IPS DF 4.7 (cell line): ENCODE results near the gene ZNF835.
"Not testable (repeated sequence)": the region's sequence is repeated elsewhere in the genome, so short reads cannot be mapped to it uniquely, and the experiment has no call there.

Experiments
- DNase-seq: peaks from one replicate; pipeline ENCODE4 v3.0.0-alpha.2; 2013; ENCODE audit warnings: low spot score; ENCODE audit errors: extremely low read depth

ZNF835 gene

GRCh38 chr19:56671613-56671994 lies at the start of gene ZNF835:
ZNF835 (minus strand) TSS chr19:56671757; CDS start chr19:56665198, 6,559 bp downstream.
- peak; percentile 49 for DNase-seq

- no peak for DNase-seq
Observed at GRCh38 chr19:56720281-56720680, 48.7 kb upstream of the ZNF835 start.

DNA sequence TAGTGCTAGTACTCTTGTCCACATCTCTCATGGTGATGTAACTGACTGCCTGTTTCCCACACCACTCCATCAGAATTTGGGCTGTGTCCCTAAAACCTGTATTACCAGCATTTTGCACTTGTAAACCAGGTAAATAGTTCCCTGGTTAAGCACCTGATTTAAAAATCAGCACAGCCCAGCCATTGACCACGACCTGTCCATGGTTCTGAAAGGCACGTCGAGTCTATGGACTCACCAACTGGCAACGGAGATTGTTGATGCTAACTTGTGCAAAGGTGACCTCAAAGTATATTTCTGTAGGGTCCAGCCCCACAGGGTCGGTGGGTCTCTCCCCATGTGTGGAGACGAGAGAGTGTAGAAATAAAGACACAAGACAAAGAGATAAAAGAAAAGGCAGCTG lies 46.7 kb upstream of the ZNF835 start:
- no peak for DNase-seq

- DNase-seq, result no peak
Observed at GRCh38 chr19:56712611-56713276, 41.2 kb upstream of the ZNF835 start.

GRCh38 chr19:56710437-56710836 lies 38.9 kb upstream of the ZNF835 start:
- DNase-seq, result no peak

- no peak for DNase-seq
Observed at GRCh38 chr19:56707821-56708220, 36.3 kb upstream of the ZNF835 start.

DNA sequence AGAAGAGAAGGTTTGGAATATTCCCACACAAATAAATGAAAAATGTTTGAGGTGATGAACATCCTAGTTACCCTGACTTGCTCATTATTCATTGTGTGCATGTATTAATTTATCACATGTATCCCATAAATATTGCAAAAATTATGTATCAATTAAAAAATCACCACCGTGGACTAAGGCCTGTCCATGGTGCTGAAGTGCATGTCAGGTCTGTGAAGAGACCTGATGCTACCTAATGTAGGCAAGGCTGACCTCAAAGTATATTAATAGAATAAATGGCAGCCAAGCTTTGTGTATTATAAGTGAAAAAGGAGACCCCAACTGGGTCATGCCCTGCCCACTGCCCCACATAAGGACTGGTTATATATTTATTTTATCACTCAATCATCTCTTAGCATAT lies 34.4 kb upstream of the ZNF835 start:
- no peak for DNase-seq

GRCh38 chr19:56701895-56702294 lies 30.3 kb upstream of the ZNF835 start:
- no peak for DNase-seq

- no peak for DNase-seq
Observed at GRCh38 chr19:56699552-56699951, 28.0 kb upstream of the ZNF835 start.

GRCh38 chr19:56692206-56692895 lies 20.8 kb upstream of the ZNF835 start:
- DNase-seq, result no peak

GRCh38 chr19:56690670-56691069 lies 19.1 kb upstream of the ZNF835 start:
- no peak for DNase-seq

DNA sequence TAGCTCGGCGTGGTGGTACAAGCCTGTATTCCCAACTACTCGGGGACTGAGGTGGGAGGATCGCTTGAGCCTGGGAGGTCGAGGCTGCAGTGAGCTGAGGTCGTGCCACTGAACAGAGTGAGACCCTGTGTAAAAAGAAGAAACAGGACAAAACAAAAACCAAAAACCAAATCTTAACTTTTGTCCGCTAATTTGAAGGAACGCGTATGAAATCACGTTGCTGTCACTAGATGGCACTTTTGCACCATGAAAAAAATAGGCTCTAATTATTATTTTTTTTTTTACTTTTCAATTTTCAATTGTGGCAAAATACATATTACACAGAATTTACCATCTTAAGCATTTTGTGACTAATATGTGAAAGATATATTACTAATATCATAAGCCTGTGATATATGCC lies 17.6 kb upstream of the ZNF835 start:
- DNase-seq, result no peak

DNA sequence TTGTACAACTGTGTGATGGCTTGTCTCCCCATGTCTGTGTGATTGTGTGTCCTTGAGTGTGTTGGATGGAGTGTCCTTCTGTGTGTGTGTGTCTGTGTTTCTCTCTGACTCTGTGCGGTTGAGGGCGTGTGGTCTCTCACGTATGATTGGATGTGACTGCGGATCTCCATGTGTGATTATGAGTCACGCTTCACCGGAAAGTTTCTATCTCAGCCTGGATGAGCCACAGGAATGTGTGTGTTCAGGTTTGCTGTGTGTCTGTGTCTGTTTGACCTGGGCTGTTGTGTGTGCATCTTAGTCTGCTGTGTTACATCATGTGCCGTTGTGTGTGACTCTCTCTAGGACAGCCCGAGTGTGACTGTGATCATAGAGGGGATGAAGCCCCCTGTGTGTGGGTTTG lies 15.5 kb upstream of the ZNF835 start:
- no peak for DNase-seq

- DNase-seq, result no peak
Observed at GRCh38 chr19:56683116-56683515, 11.6 kb upstream of the ZNF835 start.

GRCh38 chr19:56681702-56682101 lies 10.1 kb upstream of the ZNF835 start:
- no peak for DNase-seq

- no peak for DNase-seq
Observed at GRCh38 chr19:56678205-56678604, 6.6 kb upstream of the ZNF835 start.

DNA sequence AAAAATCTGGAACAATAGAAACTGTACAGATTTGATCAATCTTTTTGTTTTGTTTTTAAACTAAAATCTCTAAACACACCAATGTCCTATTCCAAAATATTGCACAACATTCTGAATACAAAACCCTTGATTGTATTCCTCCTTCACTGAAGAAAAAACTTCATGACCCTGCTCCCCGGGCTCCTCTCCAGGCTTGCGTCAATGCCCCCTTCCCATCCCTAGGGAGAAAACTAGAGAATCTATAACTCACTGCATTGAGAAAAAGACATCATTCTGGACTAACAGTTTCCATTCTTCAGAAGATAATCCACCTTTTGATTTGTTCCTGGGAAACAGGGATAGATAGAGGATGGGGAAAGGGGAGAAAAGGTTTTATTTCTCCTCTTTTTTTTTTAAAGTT lies 1.1 kb upstream of the ZNF835 start:
- DNase-seq, result not testable (repeated sequence)

GRCh38 chr19:56670961-56671612 lies 470 bp downstream of the ZNF835 start:
- DNase-seq, result no peak

- DNase-seq, result no peak
Observed at GRCh38 chr19:56670401-56670960, 1.1 kb downstream of the ZNF835 start.

- DNase-seq, result no peak
Observed at GRCh38 chr19:56668676-56669075, 2.9 kb downstream of the ZNF835 start.

DNA sequence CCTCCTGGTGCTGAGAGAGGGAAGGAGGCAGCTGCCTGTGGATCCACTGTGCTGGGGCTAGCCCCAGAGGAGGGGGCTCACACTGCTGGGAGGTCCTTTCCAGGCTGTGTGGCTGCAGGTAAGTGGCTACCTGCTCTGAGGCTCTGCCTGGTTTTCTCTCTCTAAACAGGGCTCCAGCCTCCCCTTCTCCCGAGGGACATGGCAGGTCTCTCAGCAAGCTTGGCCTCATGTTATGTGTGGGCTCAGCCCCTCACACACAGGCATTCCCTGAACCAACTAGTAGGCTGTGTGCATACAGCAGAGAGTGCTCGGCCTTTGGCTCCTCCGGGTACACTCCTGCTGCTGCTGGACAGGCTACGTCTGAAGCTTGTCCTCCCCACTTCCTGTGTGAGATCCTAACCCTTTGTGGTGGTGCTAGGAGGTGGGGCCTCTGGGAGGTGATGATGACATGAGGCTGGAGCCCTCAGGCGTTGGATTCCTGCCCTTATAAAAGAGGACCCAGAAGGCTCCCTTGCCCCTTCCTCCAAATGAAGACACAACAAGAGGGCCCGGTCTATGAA lies 4.2 kb downstream of the ZNF835 start:
- DNase-seq, result no peak

GRCh38 chr19:56664511-56664910 lies 7.0 kb downstream of the ZNF835 start:
- no peak for DNase-seq
